ENCODE measurements around the gene KDM8.

Gene KDM8

GRCh38 chr16:27229891-27230470 lies 26.7 kb downstream of the KDM8 start:
- no peak overlapping the region for H3K4me3 ChIP-seq (ENCODE audit: low read depth, low read length)
- DNase-seq (ENCODE audit: low read depth): no peak
- TF ChIP-seq CTCF (IDR thresholded peaks at IDR 0.05; ENCODE audit: low read depth, low read length, missing control alignments): no peak

GRCh38 chr16:27230562-27231001 lies 27.3 kb downstream of the KDM8 start:
- TF ChIP-seq CTCF (IDR thresholded peaks at IDR 0.05; ENCODE audit: low read depth, low read length, missing control alignments): no peak
- H3K4me3 ChIP-seq (ENCODE audit: low read depth, low read length): no peak overlapping the region
- no peak for DNase-seq (ENCODE audit: low read depth)

GRCh38 chr16:27231692-27232060 lies 28.4 kb downstream of the KDM8 start:
- no peak for DNase-seq (ENCODE audit: low read depth)
- TF ChIP-seq CTCF (IDR thresholded peaks at IDR 0.05; ENCODE audit: low read depth, low read length, missing control alignments): no peak
- H3K4me3 ChIP-seq (ENCODE audit: low read depth, low read length): no peak overlapping the region

GRCh38 chr16:27232061-27232900 lies 29.0 kb downstream of the KDM8 start:
- no peak for DNase-seq (ENCODE audit: low read depth)
- no peak overlapping the region for H3K4me3 ChIP-seq (ENCODE audit: low read depth, low read length)
- TF ChIP-seq CTCF (IDR thresholded peaks at IDR 0.05; ENCODE audit: low read depth, low read length, missing control alignments): no peak

GRCh38 chr16:27232901-27233625 lies 29.7 kb downstream of the KDM8 start:
- TF ChIP-seq CTCF (IDR thresholded peaks at IDR 0.05; ENCODE audit: low read depth, low read length, missing control alignments): no peak
- DNase-seq (ENCODE audit: low read depth): no peak
- no peak overlapping the region for H3K4me3 ChIP-seq (ENCODE audit: low read depth, low read length)

- TF ChIP-seq CTCF (IDR thresholded peaks at IDR 0.05; ENCODE audit: low read depth, low read length, missing control alignments): no peak
- no peak overlapping the region for H3K4me3 ChIP-seq (ENCODE audit: low read depth, low read length)
- DNase-seq (ENCODE audit: low read depth): no peak
These were observed 30.4 kb downstream of the KDM8 start for GRCh38 chr16:27233731-27234130.

Data from GM12864 (cell line).